Gastroesophageal sphincter (tissue), 4 donors: ENCODE measurements around the gene PALD1. TPM values are rescaled to one million over a fixed set of nuclear protein-coding genes. Genes with fewer than 3 reads are reported as not detected.
A peak's percentile ranks its signal among the peaks of the same experiment; 100 is the strongest.

Experiments used
- ATAC-seq: fragments of 150-250 bp; one replicate; pipeline ENCODE4 v1.9.1; 2016; ENCODE audit warnings: mild to moderate bottlenecking, moderate library complexity
- H3K27ac ChIP-seq, 4 donors: fragments of 200-600 bp; sonication (generic) in 3 of 4; 1 replicate in 3 of 4; 2 replicates in 1 of 4; pipeline ENCODE4 v1.5.1; 2016 to 2019
- H3K27me3 ChIP-seq: fragments of 200-600 bp; sonication (generic); one replicate; pipeline ENCODE4 v1.5.1; 2019
- H3K36me3 ChIP-seq, 2 donors: fragments of 200-600 bp; sonication (generic); one replicate each; pipeline ENCODE4 v1.5.1; 2019; ENCODE audit warnings: control low read depth in 1 of 2
- H3K4me1 ChIP-seq, 3 donors: fragments of 200-600 bp; sonication (generic); 1 replicate in 2 of 3; 2 replicates in 1 of 3; pipeline ENCODE4 v1.5.1; 2016 to 2019; ENCODE audit warnings: control low read depth in 2 of 3
- H3K4me3 ChIP-seq, 2 donors: fragments of 200-600 bp; sonication (generic); one replicate each; pipeline ENCODE4 v1.5.1; 2019; ENCODE audit warnings: mild to moderate bottlenecking in 1 of 2, moderate library complexity in 1 of 2
- H3K9me3 ChIP-seq, 3 donors: fragments of 200-600 bp; sonication (generic); one replicate each; pipeline ENCODE4 v1.5.1; 2017 to 2019; ENCODE audit warnings: control low read depth in 2 of 3
- CTCF ChIP-seq, 4 experiments: fragments of 200-600 bp in 2 of 4; fragments of 450-650 bp in 2 of 4; sonication (generic) in 1 of 4; IDR thresholded peaks; one replicate each; pipeline ENCODE4 v1.5.1; 2017 to 2019; ENCODE audit warnings: antibody characterized with exemption in 4 of 4, mild to moderate bottlenecking in 2 of 4, moderate library complexity in 2 of 4
- EP300 ChIP-seq: sonication (generic); formaldehyde crosslinking; IDR thresholded peaks from one replicate; pipeline ENCODE4 v1.6.1; 2017; ENCODE audit warnings: antibody characterized with exemption, mild to moderate bottlenecking
- POLR2A ChIP-seq, 2 donors: fragments of 450-650 bp; IDR thresholded peaks; one replicate each; pipeline ENCODE4 v1.6.1; 2017; ENCODE audit warnings: antibody characterized with exemption in 2 of 2, mild to moderate bottlenecking in 2 of 2, moderate library complexity in 1 of 2
- POLR2AphosphoS5 ChIP-seq: sonication (generic); formaldehyde crosslinking; IDR thresholded peaks from one replicate; pipeline ENCODE4 v1.6.1; 2017; ENCODE audit warnings: antibody characterized with exemption
- WGBS, 2 donors: methylation state at CpG; one replicate each; pipeline ENCODE4 v1.1.5; 2018; ENCODE audit warnings: low coverage in 1 of 2; 5-methylcytosine and 5-hydroxymethylcytosine counted together
- total RNA-seq, 4 donors: library from RNA; depleted of rRNA; stranded (reverse); fragments of >200 nt; gene quantifications; one replicate each; pipeline ENCODE4 v1.1.0, GENCODE V29; 2016

Gene PALD1
- total RNA-seq, 4 donors from 2014 or later, result 12.5 to 19.8 (median 14.7) TPM

GRCh38 chr10:70494536-70494935, 16.0 kb downstream of the PALD1 start:
- 34 to 67% methylated on average over 1 to 7 of the region's 8 CpGs for WGBS, 2 donors
- no peaks in the 10 kb centered on the region for H3K9me3 ChIP-seq
- TF ChIP-seq POLR2AphosphoS5 (no peak), EP300 (no peak), CTCF (IDR thresholded peaks at IDR 0.05) (no peak), POLR2A (IDR thresholded peaks at IDR 0.05) (no peak)
- no peaks in the 10 kb centered on the region for H3K36me3 ChIP-seq
- H3K4me1 ChIP-seq, result peaks cover 0 to 64% (median 8%) of the 10 kb centered on the region in 3 donors
- no peaks in the 10 kb centered on the region for H3K27me3 ChIP-seq
- peak overlapping the region in 2 of 4 donors; percentile 8 to 24 for H3K27ac ChIP-seq
- no peak overlapping the region for H3K4me3 ChIP-seq
- ATAC-seq, result no peak

GRCh38 chr10:70494966-70495365, 16.4 kb downstream of the PALD1 start:
- TF ChIP-seq POLR2A (IDR thresholded peaks at IDR 0.05), result no peak
- TF ChIP-seq EP300, result no peak
- TF ChIP-seq POLR2AphosphoS5, result no peak
- TF ChIP-seq CTCF (IDR thresholded peaks at IDR 0.05), result no peak
- ATAC-seq, result peak; percentile 35
- Histone ChIP-seq H3K4me3 (no peak overlapping the region), H3K27me3 (no peaks in the 10 kb centered on the region), H3K4me1 (peaks cover 0 to 69% (median 10%) of the 10 kb centered on the region in 3 donors), H3K9me3 (no peaks in the 10 kb centered on the region), H3K36me3 (no peaks in the 10 kb centered on the region), H3K27ac (peak overlapping the region in 2 of 4 donors; percentile 8 to 24)
- WGBS, 2 donors, result 88% methylated on average over 12 of the region's 13 CpGs; no CpG with 5 or more reads in 1 of the 2 donors

DNA sequence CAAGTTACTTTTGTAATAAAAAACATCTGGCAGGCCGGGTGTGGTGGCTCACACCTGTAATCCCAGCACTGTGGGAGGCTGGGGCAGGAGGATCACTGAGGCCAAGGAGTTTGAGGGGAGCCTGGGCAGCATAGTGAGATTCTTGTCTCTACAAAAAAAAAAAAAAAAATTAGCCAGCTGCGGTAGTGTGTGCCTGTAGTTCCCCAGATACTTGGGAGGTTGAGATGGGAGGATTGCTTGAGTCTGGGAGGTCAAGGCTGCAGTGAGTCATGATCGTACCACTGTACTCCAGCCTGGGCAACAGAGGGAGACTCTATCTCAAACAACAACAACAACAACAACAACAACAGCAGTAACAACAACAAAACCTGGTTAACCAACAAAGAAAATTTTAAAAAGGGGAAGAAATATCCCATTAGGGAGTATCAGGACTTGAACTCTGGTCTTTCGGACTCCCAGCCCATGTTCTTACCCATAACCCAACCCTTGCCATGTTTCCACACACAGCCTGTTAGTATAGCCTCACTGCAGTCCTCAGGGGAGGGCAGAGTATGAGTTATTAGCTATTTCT, 17.2 kb downstream of the PALD1 start:
- peaks cover 0 to 77% (median 10%) of the 10 kb centered on the region in 3 donors for H3K4me1 ChIP-seq

GRCh38 chr10:70496341-70497119, 18.0 kb downstream of the PALD1 start:
- Histone ChIP-seq H3K9me3 (no peaks in the 10 kb centered on the region), H3K4me1 (peaks cover 0 to 78% (median 10%) of the 10 kb centered on the region in 3 donors), H3K4me3 (no peak overlapping the region), H3K27ac (no peak overlapping the region), H3K27me3 (no peaks in the 10 kb centered on the region), H3K36me3 (no peaks in the 10 kb centered on the region)
- no peak for ATAC-seq
- no peak for TF ChIP-seq CTCF (IDR thresholded peaks at IDR 0.05)
- no peak for TF ChIP-seq POLR2A (IDR thresholded peaks at IDR 0.05)
- no peak for TF ChIP-seq POLR2AphosphoS5
- TF ChIP-seq EP300, result no peak
- WGBS, 2 donors, result 82 to 93% methylated on average over 3 to 5 of the region's 13 CpGs

More for the DNA sequence above, 17.2 kb downstream of the PALD1 start:
- H3K27me3 ChIP-seq, result no peaks in the 10 kb centered on the region
- 95 to 100% methylated on average over 2 to 4 of the region's 4 CpGs for WGBS, 2 donors
- TF ChIP-seq POLR2AphosphoS5 (no peak), CTCF (IDR thresholded peaks at IDR 0.05) (no peak), POLR2A (IDR thresholded peaks at IDR 0.05) (no peak), EP300 (no peak)
- H3K9me3 ChIP-seq, result no peaks in the 10 kb centered on the region
- no peak for ATAC-seq
- no peak overlapping the region for H3K4me3 ChIP-seq
- H3K27ac ChIP-seq, result no peak overlapping the region
- no peaks in the 10 kb centered on the region for H3K36me3 ChIP-seq
